Loucy (cell line): ENCODE measurements around the gene ZNF263.

ENCODE experiments used
- H2AFZ ChIP-seq: fragments of 200-600 bp; sonication (generic); 2 replicates; pipeline ENCODE4 v1.6.0; 2016; ENCODE audit warnings: antibody characterized with exemption, mild to moderate bottlenecking, low read length, moderate library complexity
- H3F3A ChIP-seq: fragments of 200-600 bp; 2 replicates; pipeline ENCODE4 v1.6.0; 2016; ENCODE audit warnings: antibody characterized with exemption, low read depth, mild to moderate bottlenecking
- H3K27me3 ChIP-seq: fragments of 200-600 bp; sonication (generic); 2 replicates; pipeline ENCODE4 v1.6.1; 2014; ENCODE audit warnings: low read length, mild to moderate bottlenecking; ENCODE audit not compliant: insufficient read depth, poor library complexity, severe bottlenecking
- H3K36me3 ChIP-seq: fragments of 200-600 bp; sonication (generic); 2 replicates; pipeline ENCODE4 v1.6.1; 2016; ENCODE audit warnings: low read length; ENCODE audit not compliant: insufficient read depth
- H3K4me1 ChIP-seq: fragments of 200-600 bp; sonication (generic); 2 replicates; pipeline ENCODE4 v1.5.1; 2014; ENCODE audit warnings: low read length, mild to moderate bottlenecking; ENCODE audit not compliant: insufficient read depth, poor library complexity, severe bottlenecking
- H3K4me2 ChIP-seq: fragments of 200-600 bp; sonication (generic); 2 replicates; pipeline ENCODE4 v1.6.0; 2014; ENCODE audit warnings: antibody characterized with exemption, low read length, low read depth, mild to moderate bottlenecking; ENCODE audit not compliant: poor library complexity, severe bottlenecking
- H3K4me3 ChIP-seq: fragments of 200-600 bp; sonication (generic); 2 replicates; pipeline ENCODE4 v1.5.1; 2014; ENCODE audit warnings: low read length, mild to moderate bottlenecking, mixed read lengths; ENCODE audit not compliant: poor library complexity, severe bottlenecking
- H3K79me2 ChIP-seq: fragments of 200-600 bp; sonication (generic); 2 replicates; pipeline ENCODE4 v1.6.1; 2014; ENCODE audit warnings: low read length; ENCODE audit not compliant: insufficient read depth
- H3K9ac ChIP-seq: fragments of 200-600 bp; sonication (generic); 2 replicates; pipeline ENCODE4 v1.6.0; 2014; ENCODE audit warnings: mild to moderate bottlenecking, low read depth, low read length, moderate library complexity; ENCODE audit not compliant: poor library complexity, severe bottlenecking
- H3K9me2 ChIP-seq: fragments of 200-600 bp; sonication (generic); replicated peaks from 2 replicates; pipeline ENCODE4 v1.6.1; 2016; ENCODE audit warnings: low read depth, low read length, mixed read lengths
- H3K9me3 ChIP-seq: fragments of 200-600 bp; sonication (generic); 2 replicates; pipeline ENCODE4 v1.6.1; 2014; ENCODE audit warnings: mild to moderate bottlenecking, antibody characterized with exemption, low read length, low read depth; ENCODE audit not compliant: insufficient read depth
- H4K20me1 ChIP-seq: fragments of 200-600 bp; sonication (generic); 2 replicates; pipeline ENCODE4 v1.6.0; 2014; ENCODE audit warnings: antibody characterized with exemption, low read length, mild to moderate bottlenecking; ENCODE audit not compliant: insufficient read depth, poor library complexity, severe bottlenecking
- CTCF ChIP-seq: fragments of 200-600 bp; sonication (generic); conservative IDR thresholded peaks from 2 replicates; pipeline ENCODE4 v1.5.1; 2014; ENCODE audit warnings: mild to moderate bottlenecking, antibody characterized with exemption, low read length
- EZH2phosphoT487 ChIP-seq: fragments of 200-600 bp; IDR thresholded peaks from 2 replicates; pipeline ENCODE4 v1.6.1; 2018; ENCODE audit warnings: antibody characterized with exemption, mild to moderate bottlenecking, moderate library complexity, borderline replicate concordance

ZNF263 gene

GRCh38 chr16:3235856-3236669 lies 47.2 kb upstream of the ZNF263 start:
- H3K4me2 ChIP-seq, result no peak overlapping the region
- H3K9me3 ChIP-seq, result no peaks in the 10 kb centered on the region
- H3K79me2 ChIP-seq, result peaks cover 24% of the 10 kb centered on the region
- no peaks in the 10 kb centered on the region for H3F3A ChIP-seq
- H3K4me1 ChIP-seq, result peaks cover 16% of the 10 kb centered on the region
- TF ChIP-seq CTCF (no peak), EZH2phosphoT487 (no peak)
- H2AFZ ChIP-seq, result no peak overlapping the region
- H3K36me3 ChIP-seq, result no peaks in the 10 kb centered on the region
- no peaks in the 10 kb centered on the region for H3K27me3 ChIP-seq
- no peak overlapping the region for H3K9ac ChIP-seq
- no peaks in the 10 kb centered on the region for H3K9me2 ChIP-seq
- H3K4me3 ChIP-seq, result no peak overlapping the region
- H4K20me1 ChIP-seq, result peaks cover 12% of the 10 kb centered on the region

GRCh38 chr16:3241761-3242160 lies 41.5 kb upstream of the ZNF263 start:
- no peaks in the 10 kb centered on the region for H3K79me2 ChIP-seq
- no peaks in the 10 kb centered on the region for H3K36me3 ChIP-seq
- H3K9me2 ChIP-seq, result no peaks in the 10 kb centered on the region
- H3K27me3 ChIP-seq, result no peaks in the 10 kb centered on the region
- H3K4me3 ChIP-seq, result no peak overlapping the region
- no peak overlapping the region for H3K4me2 ChIP-seq
- no peaks in the 10 kb centered on the region for H4K20me1 ChIP-seq
- no peaks in the 10 kb centered on the region for H3K9me3 ChIP-seq
- H3K9ac ChIP-seq, result no peak overlapping the region
- TF ChIP-seq EZH2phosphoT487 (no peak), CTCF (no peak)
- H2AFZ ChIP-seq, result no peak overlapping the region
- no peaks in the 10 kb centered on the region for H3K4me1 ChIP-seq
- H3F3A ChIP-seq, result no peaks in the 10 kb centered on the region

- Histone ChIP-seq H3K4me3 (no peak overlapping the region), H2AFZ (no peak overlapping the region)
Observed at GRCh38 chr16:3242709-3243108, 40.6 kb upstream of the ZNF263 start.

More at GRCh38 chr16:3242709-3243108, 40.6 kb upstream of the ZNF263 start:
- no peaks in the 10 kb centered on the region for H3F3A ChIP-seq
- no peaks in the 10 kb centered on the region for H3K79me2 ChIP-seq
- no peak overlapping the region for H3K9ac ChIP-seq
- no peak overlapping the region for H3K4me2 ChIP-seq
- no peaks in the 10 kb centered on the region for H3K9me3 ChIP-seq
- H4K20me1 ChIP-seq, result no peaks in the 10 kb centered on the region
- no peaks in the 10 kb centered on the region for H3K27me3 ChIP-seq
- no peaks in the 10 kb centered on the region for H3K36me3 ChIP-seq
- TF ChIP-seq EZH2phosphoT487 (no peak), CTCF (no peak)
- H3K4me1 ChIP-seq, result no peaks in the 10 kb centered on the region
- no peaks in the 10 kb centered on the region for H3K9me2 ChIP-seq
